Ishikawa (cell line): ENCODE data around the gene RAB11FIP5.

ENCODE experiments used
- EP300 ChIP-seq: IDR thresholded peaks from 2 replicates; pipeline ENCODE4 v1.6.1; 2012; ENCODE audit warnings: borderline replicate concordance
- NFIC ChIP-seq: IDR thresholded peaks from 2 replicates; pipeline ENCODE4 v1.6.1; 2012
- TAF1 ChIP-seq: IDR thresholded peaks from 2 replicates; pipeline ENCODE4 v1.6.1; 2012; ENCODE audit warnings: low read depth, mild to moderate bottlenecking
- TEAD4 ChIP-seq: IDR thresholded peaks from 2 replicates; pipeline ENCODE4 v1.6.1; 2012
- ZBTB7A ChIP-seq: IDR thresholded peaks from 2 replicates; pipeline ENCODE4 v1.6.1; 2012; ENCODE audit warnings: low read depth
- TF ChIP-seq, protein P1 (sequence below): IDR thresholded peaks from 2 replicates; pipeline ENCODE4 v1.6.1; 2012

DNA sequence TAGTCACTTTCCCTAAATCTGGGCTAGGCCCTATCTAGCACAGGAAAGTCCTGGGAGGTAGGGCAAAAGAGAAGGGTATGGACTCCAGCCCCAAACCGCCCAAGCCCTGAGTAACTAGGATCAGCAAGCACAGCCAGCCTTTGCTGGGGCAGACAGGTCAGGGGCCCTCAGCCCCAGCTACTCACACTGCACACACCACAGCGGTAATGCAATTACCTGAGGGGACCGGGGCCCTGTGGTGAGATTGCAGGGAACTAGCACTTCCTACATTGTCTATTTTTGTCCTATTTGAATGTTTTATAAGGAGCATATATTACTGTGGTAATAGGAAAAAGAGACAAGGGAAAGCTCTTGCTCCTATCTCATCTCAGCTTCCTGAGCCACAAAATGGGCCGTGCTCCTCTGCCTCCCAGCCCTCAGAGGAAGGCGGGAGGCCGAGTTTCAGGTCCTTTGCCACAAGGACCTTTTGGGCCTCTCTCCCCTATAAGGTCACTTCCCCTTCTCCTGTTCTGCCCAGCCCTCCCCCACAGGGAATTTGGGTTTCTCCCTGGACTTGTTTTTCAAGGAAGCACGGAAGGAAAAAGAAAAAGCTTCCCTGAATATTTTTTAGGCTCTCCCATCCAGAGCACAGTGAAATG lies 20.5 kb downstream of the RAB11FIP5 start:
- TF ChIP-seq NFIC (no peak), TAF1 (no peak), EP300 (no peak), TEAD4 (no peak), ZBTB7A (no peak)
- TF ChIP-seq, protein P1, sequence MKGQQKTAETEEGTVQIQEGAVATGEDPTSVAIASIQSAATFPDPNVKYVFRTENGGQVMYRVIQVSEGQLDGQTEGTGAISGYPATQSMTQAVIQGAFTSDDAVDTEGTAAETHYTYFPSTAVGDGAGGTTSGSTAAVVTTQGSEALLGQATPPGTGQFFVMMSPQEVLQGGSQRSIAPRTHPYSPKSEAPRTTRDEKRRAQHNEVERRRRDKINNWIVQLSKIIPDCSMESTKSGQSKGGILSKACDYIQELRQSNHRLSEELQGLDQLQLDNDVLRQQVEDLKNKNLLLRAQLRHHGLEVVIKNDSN = no peak
